ENCODE results near the gene IGHMBP2. TPM values are rescaled to one million over a fixed set of nuclear protein-coding genes. Genes with fewer than 3 reads are reported as not detected.
A peak's percentile ranks its signal among the peaks of the same experiment; 100 is the strongest.
"Not testable (repeated sequence)": the region's sequence is repeated elsewhere in the genome, so short reads cannot be mapped to it uniquely, and the experiment has no call there.

Gene IGHMBP2
- total RNA-seq, 6 experiments from 2014 or later, result 5.8 to 21.2 (median 11.5) TPM

GRCh38 chr11:68882391-68882790 is 21.3 kb upstream of the IGHMBP2 start:
- TF ChIP-seq CTCF (IDR thresholded peaks at IDR 0.05) (no peak), POLR2A (IDR thresholded peaks at IDR 0.05) (no peak)
- H3K9me3 ChIP-seq, result no peaks in the 10 kb centered on the region
- H3K4me3 ChIP-seq, result no peak overlapping the region
- no peak overlapping the region for H3K27ac ChIP-seq
- DNase-seq (no peak), ATAC-seq (no peak)
- WGBS (ENCODE audit: insufficient coverage, low coverage, low lambda C conversion rate, missing lambda C conversion rate), result 85% methylated on average over 5 of the region's 13 CpGs
- intact Hi-C loops (cut with DNase I), result no loop called here
- H3K36me3 ChIP-seq, result no peaks in the 10 kb centered on the region
- peaks cover 0 to 5% (median 0%) of the 10 kb centered on the region in 4 donors for H3K4me1 ChIP-seq
- H3K27me3 ChIP-seq, result no peaks in the 10 kb centered on the region

- ATAC-seq; H3K27me3 ChIP-seq; H3K9me3 ChIP-seq; DNase-seq; intact Hi-C loops (cut with DNase I); H3K4me3 ChIP-seq; H3K27ac ChIP-seq; H3K36me3 ChIP-seq; H3K4me1 ChIP-seq: not testable (repeated sequence)
- WGBS (ENCODE audit: insufficient coverage, low coverage, low lambda C conversion rate, missing lambda C conversion rate), result 86% methylated on average over 14 of the region's 15 CpGs
Observed at GRCh38 chr11:68884827-68885226, 18.9 kb upstream of the IGHMBP2 start.

- H3K4me3 ChIP-seq, result no peak overlapping the region
- no peaks in the 10 kb centered on the region for H3K27me3 ChIP-seq
- intact Hi-C loops (cut with DNase I), result no loop called here
- H3K27ac ChIP-seq, result peak overlapping the region; percentile 23 to 65 (median 43)
- ATAC-seq (peak in 2 of 4 donors; percentile 31 to 33), DNase-seq (no peak)
- peaks cover 0 to 24% (median 2%) of the 10 kb centered on the region in 4 donors for H3K36me3 ChIP-seq
- no peaks in the 10 kb centered on the region for H3K9me3 ChIP-seq
- WGBS (ENCODE audit: insufficient coverage, low coverage, low lambda C conversion rate, missing lambda C conversion rate), result 77% methylated on average over 9 of the region's 18 CpGs
- TF ChIP-seq CTCF (IDR thresholded peaks at IDR 0.05) (peak in 1 of 4 donors; percentile 25), POLR2A (IDR thresholded peaks at IDR 0.05) (no peak)
- peaks cover 0 to 7% (median 1%) of the 10 kb centered on the region in 4 donors for H3K4me1 ChIP-seq
Observed at GRCh38 chr11:68889948-68890446, 13.7 kb upstream of the IGHMBP2 start.

GRCh38 chr11:68890490-68891231 is 13.0 kb upstream of the IGHMBP2 start:
- Histone ChIP-seq H3K9me3 (no peaks in the 10 kb centered on the region), H3K4me3 (no peak overlapping the region), H3K36me3 (peaks cover 0 to 29% (median 2%) of the 10 kb centered on the region in 4 donors), H3K4me1 (peaks cover 0 to 7% (median 1%) of the 10 kb centered on the region in 4 donors), H3K27ac (peak overlapping the region; percentile 43 to 71 (median 65)), H3K27me3 (no peaks in the 10 kb centered on the region)
- ATAC-seq (peak; percentile 89 to 94 (median 92)), DNase-seq (peak in 2 of 3 donors; percentile 74 to 90)
- WGBS (ENCODE audit: insufficient coverage, low coverage, low lambda C conversion rate, missing lambda C conversion rate), result 44% methylated on average over 4 of the region's 17 CpGs
- intact Hi-C loops (cut with DNase I), result no loop called here
- TF ChIP-seq POLR2A (IDR thresholded peaks at IDR 0.05) (no peak), CTCF (IDR thresholded peaks at IDR 0.05) (no peak)

GRCh38 chr11:68891351-68891948 is 12.2 kb upstream of the IGHMBP2 start:
- WGBS (ENCODE audit: insufficient coverage, low coverage, low lambda C conversion rate, missing lambda C conversion rate), result 37% methylated on average over 12 of the region's 17 CpGs
- Histone ChIP-seq H3K27ac (peak overlapping the region in 2 of 3 donors; percentile 60 to 71), H3K9me3 (no peaks in the 10 kb centered on the region), H3K36me3 (peaks cover 0 to 37% (median 5%) of the 10 kb centered on the region in 4 donors), H3K27me3 (no peaks in the 10 kb centered on the region), H3K4me1 (peaks cover 0 to 7% (median 1%) of the 10 kb centered on the region in 4 donors), H3K4me3 (no peak overlapping the region)
- peak; percentile 44 to 67 (median 62) for ATAC-seq
- intact Hi-C loops (cut with DNase I), result no loop called here
- DNase-seq, result no peak
- TF ChIP-seq CTCF (IDR thresholded peaks at IDR 0.05) (no peak), POLR2A (IDR thresholded peaks at IDR 0.05) (no peak)
